Breast epithelium (tissue), 3 donors: Measurements from ENCODE around the gene SORL1-AS1.

Source experiments
- CTCF ChIP-seq, 3 donors: fragments of 450-650 bp; IDR thresholded peaks; one replicate each; pipeline ENCODE4 v1.5.1; 2016 to 2017; ENCODE audit warnings: antibody characterized with exemption in 3 of 3, mild to moderate bottlenecking in 3 of 3, moderate library complexity in 3 of 3
- POLR2A ChIP-seq: fragments of 450-650 bp; IDR thresholded peaks from one replicate; pipeline ENCODE4 v1.6.1; 2016; ENCODE audit warnings: antibody characterized with exemption, mild to moderate bottlenecking, moderate library complexity
- POLR2AphosphoS5 ChIP-seq, 3 donors: sonication (generic); formaldehyde crosslinking; IDR thresholded peaks; one replicate each; pipeline ENCODE4 v1.6.1; 2017; ENCODE audit warnings: antibody characterized with exemption in 3 of 3

- TF ChIP-seq POLR2A (no peak), CTCF (IDR thresholded peaks at IDR 0.05) (no peak), POLR2AphosphoS5 (IDR thresholded peaks at IDR 0.05) (no peak)
Measured at GRCh38 chr11:121487191-121487590, 34.4 kb upstream of the SORL1-AS1 start.
